K562 (cell line): Measurements from ENCODE around the gene ICAM1. TPM values are rescaled to one million over a fixed set of nuclear protein-coding genes. Genes with fewer than 3 reads are reported as not detected.

ENCODE experiments used
- CEBPG ChIP-seq, 3 experiments: fragments of 200-800 bp in 1 of 3; sonication (Bioruptor generic) in 1 of 3; sonication (generic) in 1 of 3; formaldehyde crosslinking in 1 of 3; IDR thresholded peaks in 2 of 3; conservative IDR thresholded peaks in 1 of 3; 2 replicates each; pipeline versions ENCODE4 v1.6.1 to v1.8.0; 2016 to 2022; ENCODE audit warnings: missing compliant biosample characterization in 2 of 3, missing genetic modification characterization in 2 of 3, mild to moderate bottlenecking in 1 of 3, missing genetic modification reagents in 1 of 3
- polyA plus RNA-seq, 8 experiments: library from polyadenylated mRNA; depleted of rRNA in 4 of 8; stranded (reverse) in 5 of 8; unstranded in 3 of 8; fragments of >200 nt; fragmentation: Nextera tagmentation in 2 of 8; fragmentation: Illumina TruSeq in 1 of 8; extraction: Ambion mirVana in 2 of 8; extraction: Trizol in 1 of 8; gene quantifications; 2 replicates each; pipeline versions ENCODE4 v1.2.1 to v1.2.3, GENCODE V29; 2011 to 2014; ENCODE audit warnings: inconsistent platforms in 1 of 8, missing spikeins in 1 of 8
- total RNA-seq, 7 experiments: library from RNA; depleted of rRNA in 6 of 7; stranded (reverse); fragments of >200 nt in 6 of 7; fragmentation: Illumina TruSeq in 2 of 7; extraction: Trizol in 2 of 7; gene quantifications; 2 replicates each; pipeline versions ENCODE4 v1.2.1 to v1.2.3, GENCODE V29; 2011 to 2021; ENCODE audit warnings: low replicate concordance in 1 of 7
- TF ChIP-seq, protein P1 (sequence below): fragments of 200-600 bp; sonication (generic); IDR thresholded peaks from one replicate; pipeline ENCODE4 v1.6.1; 2012; ENCODE audit warnings: mild to moderate bottlenecking, low read depth, low read length, inconsistent platforms
- TF ChIP-seq, protein P2 (sequence below), 2 experiments: fragments of 450-650 bp; IDR thresholded peaks; 2 replicates each; pipeline ENCODE4 v1.6.1; 2016; ENCODE audit warnings: mild to moderate bottlenecking in 2 of 2, borderline replicate concordance in 1 of 2, low read depth in 1 of 2, moderate library complexity in 1 of 2

Gene ICAM1
- total and polyA plus RNA-seq, 9 of the 15 experiments (the other 6 are each of a cell fraction or from before 2014, with no cell fraction given): 2.3 to 24.4 (median 13.4) TPM

- TF ChIP-seq, protein P1, sequence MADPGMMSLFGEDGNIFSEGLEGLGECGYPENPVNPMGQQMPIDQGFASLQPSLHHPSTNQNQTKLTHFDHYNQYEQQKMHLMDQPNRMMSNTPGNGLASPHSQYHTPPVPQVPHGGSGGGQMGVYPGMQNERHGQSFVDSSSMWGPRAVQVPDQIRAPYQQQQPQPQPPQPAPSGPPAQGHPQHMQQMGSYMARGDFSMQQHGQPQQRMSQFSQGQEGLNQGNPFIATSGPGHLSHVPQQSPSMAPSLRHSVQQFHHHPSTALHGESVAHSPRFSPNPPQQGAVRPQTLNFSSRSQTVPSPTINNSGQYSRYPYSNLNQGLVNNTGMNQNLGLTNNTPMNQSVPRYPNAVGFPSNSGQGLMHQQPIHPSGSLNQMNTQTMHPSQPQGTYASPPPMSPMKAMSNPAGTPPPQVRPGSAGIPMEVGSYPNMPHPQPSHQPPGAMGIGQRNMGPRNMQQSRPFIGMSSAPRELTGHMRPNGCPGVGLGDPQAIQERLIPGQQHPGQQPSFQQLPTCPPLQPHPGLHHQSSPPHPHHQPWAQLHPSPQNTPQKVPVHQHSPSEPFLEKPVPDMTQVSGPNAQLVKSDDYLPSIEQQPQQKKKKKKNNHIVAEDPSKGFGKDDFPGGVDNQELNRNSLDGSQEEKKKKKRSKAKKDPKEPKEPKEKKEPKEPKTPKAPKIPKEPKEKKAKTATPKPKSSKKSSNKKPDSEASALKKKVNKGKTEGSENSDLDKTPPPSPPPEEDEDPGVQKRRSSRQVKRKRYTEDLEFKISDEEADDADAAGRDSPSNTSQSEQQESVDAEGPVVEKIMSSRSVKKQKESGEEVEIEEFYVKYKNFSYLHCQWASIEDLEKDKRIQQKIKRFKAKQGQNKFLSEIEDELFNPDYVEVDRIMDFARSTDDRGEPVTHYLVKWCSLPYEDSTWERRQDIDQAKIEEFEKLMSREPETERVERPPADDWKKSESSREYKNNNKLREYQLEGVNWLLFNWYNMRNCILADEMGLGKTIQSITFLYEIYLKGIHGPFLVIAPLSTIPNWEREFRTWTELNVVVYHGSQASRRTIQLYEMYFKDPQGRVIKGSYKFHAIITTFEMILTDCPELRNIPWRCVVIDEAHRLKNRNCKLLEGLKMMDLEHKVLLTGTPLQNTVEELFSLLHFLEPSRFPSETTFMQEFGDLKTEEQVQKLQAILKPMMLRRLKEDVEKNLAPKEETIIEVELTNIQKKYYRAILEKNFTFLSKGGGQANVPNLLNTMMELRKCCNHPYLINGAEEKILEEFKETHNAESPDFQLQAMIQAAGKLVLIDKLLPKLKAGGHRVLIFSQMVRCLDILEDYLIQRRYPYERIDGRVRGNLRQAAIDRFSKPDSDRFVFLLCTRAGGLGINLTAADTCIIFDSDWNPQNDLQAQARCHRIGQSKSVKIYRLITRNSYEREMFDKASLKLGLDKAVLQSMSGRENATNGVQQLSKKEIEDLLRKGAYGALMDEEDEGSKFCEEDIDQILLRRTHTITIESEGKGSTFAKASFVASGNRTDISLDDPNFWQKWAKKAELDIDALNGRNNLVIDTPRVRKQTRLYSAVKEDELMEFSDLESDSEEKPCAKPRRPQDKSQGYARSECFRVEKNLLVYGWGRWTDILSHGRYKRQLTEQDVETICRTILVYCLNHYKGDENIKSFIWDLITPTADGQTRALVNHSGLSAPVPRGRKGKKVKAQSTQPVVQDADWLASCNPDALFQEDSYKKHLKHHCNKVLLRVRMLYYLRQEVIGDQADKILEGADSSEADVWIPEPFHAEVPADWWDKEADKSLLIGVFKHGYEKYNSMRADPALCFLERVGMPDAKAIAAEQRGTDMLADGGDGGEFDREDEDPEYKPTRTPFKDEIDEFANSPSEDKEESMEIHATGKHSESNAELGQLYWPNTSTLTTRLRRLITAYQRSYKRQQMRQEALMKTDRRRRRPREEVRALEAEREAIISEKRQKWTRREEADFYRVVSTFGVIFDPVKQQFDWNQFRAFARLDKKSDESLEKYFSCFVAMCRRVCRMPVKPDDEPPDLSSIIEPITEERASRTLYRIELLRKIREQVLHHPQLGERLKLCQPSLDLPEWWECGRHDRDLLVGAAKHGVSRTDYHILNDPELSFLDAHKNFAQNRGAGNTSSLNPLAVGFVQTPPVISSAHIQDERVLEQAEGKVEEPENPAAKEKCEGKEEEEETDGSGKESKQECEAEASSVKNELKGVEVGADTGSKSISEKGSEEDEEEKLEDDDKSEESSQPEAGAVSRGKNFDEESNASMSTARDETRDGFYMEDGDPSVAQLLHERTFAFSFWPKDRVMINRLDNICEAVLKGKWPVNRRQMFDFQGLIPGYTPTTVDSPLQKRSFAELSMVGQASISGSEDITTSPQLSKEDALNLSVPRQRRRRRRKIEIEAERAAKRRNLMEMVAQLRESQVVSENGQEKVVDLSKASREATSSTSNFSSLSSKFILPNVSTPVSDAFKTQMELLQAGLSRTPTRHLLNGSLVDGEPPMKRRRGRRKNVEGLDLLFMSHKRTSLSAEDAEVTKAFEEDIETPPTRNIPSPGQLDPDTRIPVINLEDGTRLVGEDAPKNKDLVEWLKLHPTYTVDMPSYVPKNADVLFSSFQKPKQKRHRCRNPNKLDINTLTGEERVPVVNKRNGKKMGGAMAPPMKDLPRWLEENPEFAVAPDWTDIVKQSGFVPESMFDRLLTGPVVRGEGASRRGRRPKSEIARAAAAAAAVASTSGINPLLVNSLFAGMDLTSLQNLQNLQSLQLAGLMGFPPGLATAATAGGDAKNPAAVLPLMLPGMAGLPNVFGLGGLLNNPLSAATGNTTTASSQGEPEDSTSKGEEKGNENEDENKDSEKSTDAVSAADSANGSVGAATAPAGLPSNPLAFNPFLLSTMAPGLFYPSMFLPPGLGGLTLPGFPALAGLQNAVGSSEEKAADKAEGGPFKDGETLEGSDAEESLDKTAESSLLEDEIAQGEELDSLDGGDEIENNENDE: no peak
- TF ChIP-seq, protein P2, sequence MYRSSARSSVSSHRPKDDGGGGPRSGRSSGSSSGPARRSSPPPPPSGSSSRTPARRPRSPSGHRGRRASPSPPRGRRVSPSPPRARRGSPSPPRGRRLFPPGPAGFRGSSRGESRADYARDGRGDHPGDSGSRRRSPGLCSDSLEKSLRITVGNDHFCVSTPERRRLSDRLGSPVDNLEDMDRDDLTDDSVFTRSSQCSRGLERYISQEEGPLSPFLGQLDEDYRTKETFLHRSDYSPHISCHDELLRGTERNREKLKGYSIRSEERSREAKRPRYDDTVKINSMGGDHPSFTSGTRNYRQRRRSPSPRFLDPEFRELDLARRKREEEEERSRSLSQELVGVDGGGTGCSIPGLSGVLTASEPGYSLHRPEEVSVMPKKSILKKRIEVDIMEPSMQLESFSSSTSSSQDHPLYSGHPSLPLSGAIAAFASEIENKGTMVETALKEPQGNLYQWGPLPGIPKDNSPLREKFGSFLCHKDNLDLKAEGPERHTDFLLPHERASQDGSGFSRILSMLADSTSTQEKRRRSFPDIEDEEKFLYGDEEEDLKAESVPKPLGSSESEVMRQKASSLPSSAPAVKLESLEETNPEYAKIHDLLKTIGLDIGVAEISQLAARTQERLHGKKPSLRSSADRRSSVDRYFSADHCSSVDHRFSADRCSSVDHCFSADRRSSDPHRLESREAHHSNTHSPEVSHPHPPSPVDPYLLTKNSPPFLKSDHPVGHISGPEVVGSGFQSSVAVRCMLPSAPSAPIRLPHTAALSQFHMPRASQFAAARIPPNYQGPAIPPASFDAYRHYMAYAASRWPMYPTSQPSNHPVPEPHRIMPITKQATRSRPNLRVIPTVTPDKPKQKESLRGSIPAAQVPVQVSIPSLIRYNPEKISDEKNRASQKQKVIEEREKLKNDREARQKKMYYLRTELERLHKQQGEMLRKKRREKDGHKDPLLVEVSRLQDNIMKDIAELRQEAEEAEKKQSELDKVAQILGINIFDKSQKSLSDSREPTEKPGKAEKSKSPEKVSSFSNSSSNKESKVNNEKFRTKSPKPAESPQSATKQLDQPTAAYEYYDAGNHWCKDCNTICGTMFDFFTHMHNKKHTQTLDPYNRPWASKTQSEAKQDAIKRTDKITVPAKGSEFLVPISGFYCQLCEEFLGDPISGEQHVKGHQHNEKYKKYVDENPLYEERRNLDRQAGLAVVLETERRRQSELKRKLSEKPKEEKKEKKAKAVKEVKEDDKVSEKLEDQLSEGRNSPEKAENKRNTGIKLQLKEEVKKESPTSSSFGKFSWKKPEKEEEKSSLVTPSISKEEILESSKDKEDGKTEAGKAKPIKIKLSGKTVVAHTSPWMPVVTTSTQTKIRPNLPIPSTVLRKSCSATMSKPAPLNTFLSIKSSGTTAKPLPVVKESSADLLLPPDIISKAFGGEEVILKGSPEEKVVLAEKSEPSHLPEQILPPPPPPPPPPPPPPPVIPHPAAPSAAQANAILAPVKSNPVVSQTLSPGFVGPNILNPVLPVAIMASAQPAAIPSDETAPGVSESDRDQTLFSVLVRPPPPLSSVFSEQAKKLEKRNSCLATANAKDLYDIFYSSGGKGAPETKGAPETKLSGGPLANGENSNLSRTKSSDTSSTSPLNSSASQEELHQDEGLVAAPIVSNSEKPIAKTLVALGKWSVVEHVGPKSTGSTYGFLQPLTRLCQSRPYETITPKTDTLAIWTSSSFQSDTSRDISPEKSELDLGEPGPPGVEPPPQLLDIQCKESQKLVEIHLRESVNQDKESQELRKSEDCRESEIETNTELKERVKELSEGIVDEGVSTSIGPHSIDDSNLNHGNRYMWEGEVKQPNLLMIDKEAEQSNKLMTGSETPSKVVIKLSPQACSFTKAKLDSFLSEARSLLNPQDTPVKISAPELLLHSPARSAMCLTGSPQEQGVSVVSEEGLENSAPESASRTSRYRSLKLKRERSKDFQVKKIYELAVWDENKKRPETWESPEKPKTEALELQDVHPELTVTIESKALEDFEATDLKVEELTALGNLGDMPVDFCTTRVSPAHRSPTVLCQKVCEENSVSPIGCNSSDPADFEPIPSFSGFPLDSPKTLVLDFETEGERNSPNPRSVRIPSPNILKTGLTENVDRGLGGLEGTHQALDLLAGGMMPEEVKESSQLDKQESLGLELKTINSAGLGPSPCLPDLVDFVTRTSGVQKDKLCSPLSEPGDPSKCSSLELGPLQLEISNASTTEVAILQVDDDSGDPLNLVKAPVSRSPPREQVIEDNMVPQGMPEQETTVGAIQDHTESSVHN (IDR thresholded peaks at IDR 0.05; ENCODE audit: borderline replicate concordance in 1 of 2, low read depth in 1 of 2): no peak
- peak; percentile 45; the same call in 1 of the 2 replicates for TF ChIP-seq CEBPG (CRISPR knock-in tag; IDR thresholded peaks at IDR 0.05)
- TF ChIP-seq CEBPG (tag; conservative IDR thresholded peaks at IDR 0.05 in 1 of 2, IDR thresholded peaks at IDR 0.05 in 1 of 2): no peak
Measured at GRCh38 chr19:10251792-10252694, 18.9 kb upstream of the ICAM1 start, which contains the start of gene MRPL4 (continued).
